GM12878 (cell line): ENCODE measurements around the gene PHF23. TPM values are rescaled to one million over a fixed set of nuclear protein-coding genes. Genes with fewer than 3 reads are reported as not detected.
A peak's percentile ranks its signal among the peaks of the same experiment; 100 is the strongest.

Experiments
- BHLHE40 ChIP-seq, 2 experiments: fragments of 450-650 bp in 1 of 2; IDR thresholded peaks; 2 replicates each; pipeline ENCODE4 v1.6.1; 2011 to 2017; ENCODE audit warnings: low read depth in 2 of 2, borderline replicate concordance in 1 of 2, improper control_type of control experiment in 1 of 2, low read length in 1 of 2, mild to moderate bottlenecking in 1 of 2
- CREB1 ChIP-seq: IDR thresholded peaks from 2 replicates; pipeline ENCODE4 v1.6.1; 2012; ENCODE audit warnings: low read depth, mild to moderate bottlenecking, inconsistent platforms
- ETV6 ChIP-seq, 2 experiments: fragments of 450-650 bp in 1 of 2; IDR thresholded peaks in 1 of 2; conservative IDR thresholded peaks in 1 of 2; 2 replicates each; pipeline ENCODE4 v1.6.1; 2014; ENCODE audit warnings: antibody characterized with exemption in 1 of 2, borderline replicate concordance in 1 of 2, low read depth in 1 of 2, mild to moderate bottlenecking in 1 of 2, moderate library complexity in 1 of 2
- EZH2 ChIP-seq: IDR thresholded peaks from 2 replicates; pipeline ENCODE4 v1.6.1; 2012; ENCODE audit warnings: low read depth, mild to moderate bottlenecking, control low read depth, inconsistent platforms, low read length, borderline replicate concordance; ENCODE audit not compliant: control insufficient read depth
- JUND ChIP-seq: IDR thresholded peaks from 2 replicates; pipeline ENCODE4 v1.6.1; 2012; ENCODE audit warnings: low read depth, mild to moderate bottlenecking, low read length, improper control_type of control experiment, moderate library complexity
- LARP7 ChIP-seq: fragments of 450-650 bp; IDR thresholded peaks from 2 replicates; pipeline ENCODE4 v1.6.1; 2017; ENCODE audit warnings: mild to moderate bottlenecking
- NFIC ChIP-seq: IDR thresholded peaks from 2 replicates; pipeline ENCODE4 v1.6.1; 2012; ENCODE audit warnings: low read depth, mild to moderate bottlenecking, inconsistent platforms, low read length, moderate library complexity
- NR2C2 ChIP-seq: IDR thresholded peaks from 2 replicates; pipeline ENCODE4 v1.6.1; 2011; ENCODE audit warnings: borderline replicate concordance, low read depth; ENCODE audit not compliant: control insufficient read depth, insufficient read length
- PML ChIP-seq: IDR thresholded peaks from 2 replicates; pipeline ENCODE4 v1.6.1; 2012; ENCODE audit warnings: low read length, inconsistent platforms
- POLR2A ChIP-seq: IDR thresholded peaks from 2 replicates; pipeline ENCODE4 v1.6.1; 2011; ENCODE audit warnings: low read depth, mild to moderate bottlenecking, low read length
- POLR2AphosphoS2 ChIP-seq: IDR thresholded peaks from 2 replicates; pipeline ENCODE4 v1.6.1; 2011; ENCODE audit warnings: low read depth, mild to moderate bottlenecking, low read length, improper control_type of control experiment, moderate library complexity
- SUZ12 ChIP-seq: fragments of 200-600 bp; sonication (generic); IDR thresholded peaks from one replicate; pipeline ENCODE4 v1.6.1; 2018; ENCODE audit warnings: antibody characterized with exemption, mild to moderate bottlenecking; ENCODE audit not compliant: unreplicated experiment
- ZNF24 ChIP-seq: fragments of 450-650 bp; IDR thresholded peaks from 2 replicates; pipeline ENCODE4 v1.6.1; 2017; ENCODE audit warnings: antibody characterized with exemption, mild to moderate bottlenecking
- ZNF592 ChIP-seq: fragments of 450-650 bp; IDR thresholded peaks from 2 replicates; pipeline ENCODE4 v1.6.1; 2017; ENCODE audit warnings: mild to moderate bottlenecking, moderate library complexity
- ZSCAN29 ChIP-seq: fragments of 450-650 bp; IDR thresholded peaks from 2 replicates; pipeline ENCODE4 v1.6.1; 2017; ENCODE audit warnings: mild to moderate bottlenecking, moderate library complexity
- polyA plus RNA-seq, 11 experiments: library from polyadenylated mRNA; depleted of rRNA in 4 of 11; unstranded in 6 of 11; stranded (reverse) in 5 of 11; fragments of >200 nt; fragmentation: Nextera tagmentation in 4 of 11; fragmentation: Illumina TruSeq in 1 of 11; extraction: Ambion mirVana in 4 of 11; extraction: Trizol in 1 of 11; gene quantifications; 1 replicate in 1 of 11; 2 replicates in 10 of 11; pipeline versions ENCODE4 v1.2.1 to v1.2.3, GENCODE V29; 2011 to 2016; ENCODE audit warnings: inconsistent platforms in 2 of 11, missing spikeins in 2 of 11, low read depth in 1 of 11
- total RNA-seq, 4 experiments: library from RNA; depleted of rRNA in 3 of 4; stranded (reverse); fragments of >200 nt in 3 of 4; fragmentation: Illumina TruSeq in 1 of 4; extraction: Trizol in 1 of 4; gene quantifications; 2 replicates each; pipeline versions ENCODE4 v1.2.1 to v1.2.3, GENCODE V29; 2013 to 2021
- TF ChIP-seq, protein P1 (sequence below): fragments of 450-650 bp; formaldehyde crosslinking; IDR thresholded peaks from 2 replicates; pipeline ENCODE4 v1.4.0; 2022; ENCODE audit warnings: mild to moderate bottlenecking, moderate library complexity
- TF ChIP-seq, protein P2 (sequence below): fragments of 450-650 bp; IDR thresholded peaks from 2 replicates; pipeline ENCODE4 v1.6.1; 2018; ENCODE audit warnings: mild to moderate bottlenecking, low read depth, moderate library complexity; ENCODE audit not compliant: partially characterized antibody
- TF ChIP-seq, protein P3 (sequence below): IDR thresholded peaks from 2 replicates; pipeline ENCODE4 v1.6.1; 2011; ENCODE audit warnings: borderline replicate concordance, low read depth, mild to moderate bottlenecking, moderate library complexity, low read length; ENCODE audit not compliant: insufficient read depth, poor library complexity, severe bottlenecking

PHF23 gene
- total and polyA plus RNA-seq, 10 of the 15 experiments (the other 5 are each of a cell fraction or from before 2014, with no cell fraction given): 8.2 to 84.8 (median 32.6) TPM

DNA sequence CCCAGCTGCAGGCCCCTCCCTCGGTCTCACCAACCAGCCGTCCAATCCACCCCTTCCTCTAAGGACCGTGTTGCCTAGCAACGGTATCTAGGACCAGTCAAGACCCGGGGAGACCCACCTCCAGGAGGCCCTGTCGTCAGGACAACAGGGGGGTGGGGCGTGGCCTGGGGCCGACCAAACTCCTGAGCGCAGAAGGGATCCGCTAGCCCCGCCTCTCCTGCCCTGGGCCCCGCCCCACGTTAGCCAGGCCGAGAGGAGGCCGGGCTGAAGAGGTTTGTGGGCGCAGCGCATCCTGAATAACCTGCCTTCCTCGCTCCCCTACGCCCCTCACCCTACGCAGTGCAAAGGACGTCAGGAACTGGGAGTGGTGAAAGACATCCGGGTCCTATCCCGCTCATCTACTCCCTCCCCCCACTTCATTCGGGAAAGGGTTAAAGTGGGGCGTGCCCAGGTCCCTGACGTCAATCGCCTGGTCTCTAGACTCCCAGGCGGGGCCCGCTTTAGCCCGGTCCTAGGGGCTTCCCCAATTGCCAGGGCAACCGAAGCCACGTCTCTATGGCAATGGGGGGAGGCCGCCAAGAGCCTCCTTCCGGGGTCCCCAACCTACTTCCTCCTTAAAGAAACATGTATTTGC is 34.3 kb downstream of the PHF23 start (continued):
- TF ChIP-seq, protein P1, sequence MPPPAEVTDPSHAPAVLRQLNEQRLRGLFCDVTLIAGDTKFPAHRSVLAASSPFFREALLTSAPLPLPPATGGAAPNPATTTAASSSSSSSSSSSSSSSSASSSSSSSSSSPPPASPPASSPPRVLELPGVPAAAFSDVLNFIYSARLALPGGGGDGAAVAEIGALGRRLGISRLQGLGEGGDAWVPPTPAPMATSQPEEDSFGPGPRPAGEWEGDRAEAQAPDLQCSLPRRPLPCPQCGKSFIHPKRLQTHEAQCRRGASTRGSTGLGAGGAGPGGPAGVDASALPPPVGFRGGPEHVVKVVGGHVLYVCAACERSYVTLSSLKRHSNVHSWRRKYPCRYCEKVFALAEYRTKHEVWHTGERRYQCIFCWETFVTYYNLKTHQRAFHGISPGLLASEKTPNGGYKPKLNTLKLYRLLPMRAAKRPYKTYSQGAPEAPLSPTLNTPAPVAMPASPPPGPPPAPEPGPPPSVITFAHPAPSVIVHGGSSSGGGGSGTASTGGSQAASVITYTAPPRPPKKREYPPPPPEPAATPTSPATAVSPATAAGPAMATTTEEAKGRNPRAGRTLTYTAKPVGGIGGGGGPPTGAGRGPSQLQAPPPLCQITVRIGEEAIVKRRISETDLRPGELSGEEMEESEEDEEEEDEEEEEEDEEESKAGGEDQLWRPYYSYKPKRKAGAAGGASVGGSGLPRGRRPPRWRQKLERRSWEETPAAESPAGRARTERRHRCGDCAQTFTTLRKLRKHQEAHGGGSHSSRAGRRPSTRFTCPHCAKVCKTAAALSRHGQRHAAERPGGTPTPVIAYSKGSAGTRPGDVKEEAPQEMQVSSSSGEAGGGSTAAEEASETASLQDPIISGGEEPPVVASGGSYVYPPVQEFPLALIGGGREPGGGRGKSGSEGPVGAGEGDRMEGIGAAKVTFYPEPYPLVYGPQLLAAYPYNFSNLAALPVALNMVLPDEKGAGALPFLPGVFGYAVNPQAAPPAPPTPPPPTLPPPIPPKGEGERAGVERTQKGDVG (CRISPR knock-in tag): no peak
- TF ChIP-seq JUND (no peak), POLR2AphosphoS2 (no peak), NR2C2 (no peak), LARP7 (0 out of 2 replicates have a peak, but pooled peaks have one; percentile 62), NFIC (no peak), EZH2 (no peak), ZNF592 (no peak), BHLHE40 (IDR thresholded peaks at IDR 0.05; ENCODE audit: borderline replicate concordance in 1 of 2, low read depth in 2 of 2, low read length in 1 of 2) (peak; percentile 4 to 21; a peak in 2 of 4 replicates), PML (no peak), POLR2A (peak; percentile 47; the same call in 1 of the 2 replicates), SUZ12 (no peak), ZSCAN29 (no peak), CREB1 (peak; percentile 89), ETV6 (conservative IDR thresholded peaks at IDR 0.05 in 1 of 2, IDR thresholded peaks at IDR 0.05 in 1 of 2; ENCODE audit: borderline replicate concordance in 1 of 2, low read depth in 1 of 2) (no peak), ZNF24 (no peak)
- TF ChIP-seq, protein P2, sequence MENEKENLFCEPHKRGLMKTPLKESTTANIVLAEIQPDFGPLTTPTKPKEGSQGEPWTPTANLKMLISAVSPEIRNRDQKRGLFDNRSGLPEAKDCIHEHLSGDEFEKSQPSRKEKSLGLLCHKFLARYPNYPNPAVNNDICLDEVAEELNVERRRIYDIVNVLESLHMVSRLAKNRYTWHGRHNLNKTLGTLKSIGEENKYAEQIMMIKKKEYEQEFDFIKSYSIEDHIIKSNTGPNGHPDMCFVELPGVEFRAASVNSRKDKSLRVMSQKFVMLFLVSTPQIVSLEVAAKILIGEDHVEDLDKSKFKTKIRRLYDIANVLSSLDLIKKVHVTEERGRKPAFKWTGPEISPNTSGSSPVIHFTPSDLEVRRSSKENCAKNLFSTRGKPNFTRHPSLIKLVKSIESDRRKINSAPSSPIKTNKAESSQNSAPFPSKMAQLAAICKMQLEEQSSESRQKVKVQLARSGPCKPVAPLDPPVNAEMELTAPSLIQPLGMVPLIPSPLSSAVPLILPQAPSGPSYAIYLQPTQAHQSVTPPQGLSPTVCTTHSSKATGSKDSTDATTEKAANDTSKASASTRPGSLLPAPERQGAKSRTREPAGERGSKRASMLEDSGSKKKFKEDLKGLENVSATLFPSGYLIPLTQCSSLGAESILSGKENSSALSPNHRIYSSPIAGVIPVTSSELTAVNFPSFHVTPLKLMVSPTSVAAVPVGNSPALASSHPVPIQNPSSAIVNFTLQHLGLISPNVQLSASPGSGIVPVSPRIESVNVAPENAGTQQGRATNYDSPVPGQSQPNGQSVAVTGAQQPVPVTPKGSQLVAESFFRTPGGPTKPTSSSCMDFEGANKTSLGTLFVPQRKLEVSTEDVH: no peak
- TF ChIP-seq, protein P3, sequence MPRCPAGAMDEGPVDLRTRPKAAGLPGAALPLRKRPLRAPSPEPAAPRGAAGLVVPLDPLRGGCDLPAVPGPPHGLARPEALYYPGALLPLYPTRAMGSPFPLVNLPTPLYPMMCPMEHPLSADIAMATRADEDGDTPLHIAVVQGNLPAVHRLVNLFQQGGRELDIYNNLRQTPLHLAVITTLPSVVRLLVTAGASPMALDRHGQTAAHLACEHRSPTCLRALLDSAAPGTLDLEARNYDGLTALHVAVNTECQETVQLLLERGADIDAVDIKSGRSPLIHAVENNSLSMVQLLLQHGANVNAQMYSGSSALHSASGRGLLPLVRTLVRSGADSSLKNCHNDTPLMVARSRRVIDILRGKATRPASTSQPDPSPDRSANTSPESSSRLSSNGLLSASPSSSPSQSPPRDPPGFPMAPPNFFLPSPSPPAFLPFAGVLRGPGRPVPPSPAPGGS: no peak
